Measurements from ENCODE around the gene TCERG1.

DNA sequence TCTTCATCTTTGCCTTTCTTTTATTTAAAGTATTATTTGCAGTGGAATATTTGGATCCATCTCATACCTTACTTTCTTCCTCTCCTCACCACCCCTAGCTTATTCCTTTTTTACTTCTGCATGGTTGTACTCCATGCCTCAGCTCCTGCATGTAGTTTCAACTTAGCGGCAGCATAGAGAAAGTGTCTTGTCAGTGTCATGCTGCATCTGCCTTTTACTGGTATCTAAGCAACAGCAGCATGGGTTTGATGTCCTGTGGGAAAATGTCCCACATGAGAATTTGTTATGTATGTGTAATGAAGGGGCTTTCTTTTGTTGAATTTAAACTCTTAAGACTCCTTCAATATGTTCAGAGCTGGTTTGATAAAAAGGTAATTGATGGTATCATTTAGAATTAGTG is 20.6 kb downstream of the TCERG1 start:
- TF ChIP-seq, protein P1, sequence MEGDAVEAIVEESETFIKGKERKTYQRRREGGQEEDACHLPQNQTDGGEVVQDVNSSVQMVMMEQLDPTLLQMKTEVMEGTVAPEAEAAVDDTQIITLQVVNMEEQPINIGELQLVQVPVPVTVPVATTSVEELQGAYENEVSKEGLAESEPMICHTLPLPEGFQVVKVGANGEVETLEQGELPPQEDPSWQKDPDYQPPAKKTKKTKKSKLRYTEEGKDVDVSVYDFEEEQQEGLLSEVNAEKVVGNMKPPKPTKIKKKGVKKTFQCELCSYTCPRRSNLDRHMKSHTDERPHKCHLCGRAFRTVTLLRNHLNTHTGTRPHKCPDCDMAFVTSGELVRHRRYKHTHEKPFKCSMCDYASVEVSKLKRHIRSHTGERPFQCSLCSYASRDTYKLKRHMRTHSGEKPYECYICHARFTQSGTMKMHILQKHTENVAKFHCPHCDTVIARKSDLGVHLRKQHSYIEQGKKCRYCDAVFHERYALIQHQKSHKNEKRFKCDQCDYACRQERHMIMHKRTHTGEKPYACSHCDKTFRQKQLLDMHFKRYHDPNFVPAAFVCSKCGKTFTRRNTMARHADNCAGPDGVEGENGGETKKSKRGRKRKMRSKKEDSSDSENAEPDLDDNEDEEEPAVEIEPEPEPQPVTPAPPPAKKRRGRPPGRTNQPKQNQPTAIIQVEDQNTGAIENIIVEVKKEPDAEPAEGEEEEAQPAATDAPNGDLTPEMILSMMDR (IDR thresholded peaks at IDR 0.05 in 4 of 5, conservative IDR thresholded peaks at IDR 0.05 in 1 of 5) = no peak
- TF ChIP-seq POLR2A (IDR thresholded peaks at IDR 0.05) = no peak
